BLaER1 (cell line): ENCODE results near the gene ATP10B.
A peak's percentile ranks its signal among the peaks of the same experiment; 100 is the strongest.

Experiments
- H3K27ac ChIP-seq: shearing (Covaris generic); formaldehyde crosslinking; 2 replicates; pipeline ENCODE4 v1.8.1; 2022
- H3K27me3 ChIP-seq: shearing (Covaris generic); formaldehyde crosslinking; 2 replicates; pipeline ENCODE4 v1.8.1; 2022
- H3K36me3 ChIP-seq: shearing (Covaris generic); formaldehyde crosslinking; 2 replicates; pipeline ENCODE4 v1.8.1; 2022
- H3K4me1 ChIP-seq: shearing (Covaris generic); formaldehyde crosslinking; 2 replicates; pipeline ENCODE4 v1.8.1; 2022
- H3K4me2 ChIP-seq: shearing (Covaris generic); formaldehyde crosslinking; 2 replicates; pipeline ENCODE4 v1.8.1; 2022
- H3K4me3 ChIP-seq: shearing (Covaris generic); formaldehyde crosslinking; 2 replicates; pipeline ENCODE4 v1.8.1; 2022
- H3K9ac ChIP-seq: shearing (Covaris generic); formaldehyde crosslinking; 2 replicates; pipeline ENCODE4 v1.8.1; 2022
- H3K9me3 ChIP-seq: shearing (Covaris generic); formaldehyde crosslinking; 2 replicates; pipeline ENCODE4 v1.8.1; 2022
- H4K20me1 ChIP-seq: shearing (Covaris generic); formaldehyde crosslinking; 2 replicates; pipeline ENCODE4 v1.8.1; 2022
- Cebpa-rat ChIP-seq: shearing (Covaris generic); IDR thresholded peaks from 2 replicates; pipeline ENCODE4 v1.8.1; 2022

The ATP10B gene

DNA sequence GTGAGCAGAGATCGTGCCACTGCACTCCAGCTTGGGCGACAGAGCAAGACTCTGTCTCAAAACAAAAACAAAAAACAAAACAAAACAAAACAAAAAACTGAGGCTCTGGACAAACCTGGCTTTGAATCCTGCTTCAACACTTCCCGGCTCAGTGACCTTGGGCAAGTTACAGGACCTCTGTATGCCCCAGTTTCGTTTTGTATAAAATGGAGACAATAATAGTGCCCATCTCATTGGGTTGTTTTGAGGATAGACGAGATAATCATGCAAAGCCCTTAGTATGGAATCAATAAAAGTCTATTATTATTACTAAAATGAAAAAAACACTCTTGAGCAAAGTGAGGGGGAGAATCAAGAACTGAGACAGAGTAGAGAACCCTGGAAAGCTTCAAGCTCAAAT, 184.9 kb downstream of the ATP10B start:
- H3K4me2 ChIP-seq = no peak overlapping the region
- H3K27ac ChIP-seq = no peak overlapping the region
- no peaks in the 10 kb centered on the region for H3K27me3 ChIP-seq
- peaks cover 15% of the 10 kb centered on the region; the same call in 1 of the 2 replicates for H3K4me1 ChIP-seq
- no peak for TF ChIP-seq Cebpa-rat
- no peaks in the 10 kb centered on the region for H4K20me1 ChIP-seq
- H3K9me3 ChIP-seq = no peaks in the 10 kb centered on the region
- H3K36me3 ChIP-seq = no peaks in the 10 kb centered on the region
- H3K9ac ChIP-seq = no peak overlapping the region
- no peak overlapping the region for H3K4me3 ChIP-seq

DNA sequence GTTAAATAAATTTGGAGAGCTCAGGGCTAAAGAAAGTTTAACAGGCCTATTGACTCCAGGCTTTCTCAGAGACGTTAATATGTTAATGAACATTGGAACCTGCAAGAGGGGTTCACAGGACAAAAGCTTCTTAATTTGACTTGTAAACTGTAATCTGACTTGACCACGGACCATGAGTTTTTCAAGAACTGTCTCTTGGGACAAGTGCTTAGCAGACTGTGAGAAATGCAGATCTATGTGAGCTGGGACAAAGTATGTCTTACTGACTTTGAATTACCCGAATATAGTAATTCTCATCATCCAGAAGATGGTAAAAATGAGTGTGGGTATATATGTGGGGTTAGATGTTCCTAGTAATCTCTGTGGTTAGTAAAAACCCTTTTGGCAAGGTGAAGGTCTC, 186.6 kb downstream of the ATP10B start:
- peaks cover 15% of the 10 kb centered on the region; the same call in 1 of the 2 replicates for H3K4me1 ChIP-seq
- no peak overlapping the region for H3K4me3 ChIP-seq
- no peak overlapping the region for H3K9ac ChIP-seq
- no peak for TF ChIP-seq Cebpa-rat
- no peaks in the 10 kb centered on the region for H4K20me1 ChIP-seq
- H3K27ac ChIP-seq = no peak overlapping the region
- H3K36me3 ChIP-seq = no peaks in the 10 kb centered on the region
- no peaks in the 10 kb centered on the region for H3K27me3 ChIP-seq
- H3K9me3 ChIP-seq = no peaks in the 10 kb centered on the region
- peak overlapping the region; percentile 8 for H3K4me2 ChIP-seq

DNA sequence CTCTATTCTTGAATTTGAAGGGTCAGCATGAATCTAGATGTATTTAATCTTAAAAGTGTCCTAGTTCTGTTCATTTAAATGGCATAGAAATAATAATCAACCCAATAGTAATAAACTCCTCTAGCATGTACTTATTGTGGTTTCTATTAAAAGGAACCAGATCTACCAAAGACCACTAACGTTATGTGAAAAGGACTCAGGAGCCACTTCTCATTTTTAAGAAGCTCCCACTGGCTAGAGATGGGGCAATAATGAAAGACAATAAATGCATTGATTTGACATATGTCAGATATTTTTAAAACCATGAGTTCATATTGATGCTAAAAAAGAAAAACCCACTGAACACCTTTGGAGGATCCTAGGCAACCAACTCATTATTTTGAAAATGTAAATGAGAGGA, 191.9 kb downstream of the ATP10B start:
- no peaks in the 10 kb centered on the region for H3K9me3 ChIP-seq
- H3K36me3 ChIP-seq = no peaks in the 10 kb centered on the region
- no peak for TF ChIP-seq Cebpa-rat
- H4K20me1 ChIP-seq = no peaks in the 10 kb centered on the region
- H3K4me2 ChIP-seq = no peak overlapping the region
- no peaks in the 10 kb centered on the region for H3K27me3 ChIP-seq
- H3K27ac ChIP-seq = no peak overlapping the region
- no peak overlapping the region for H3K9ac ChIP-seq
- H3K4me1 ChIP-seq = peaks cover 18% of the 10 kb centered on the region
- no peak overlapping the region for H3K4me3 ChIP-seq

DNA sequence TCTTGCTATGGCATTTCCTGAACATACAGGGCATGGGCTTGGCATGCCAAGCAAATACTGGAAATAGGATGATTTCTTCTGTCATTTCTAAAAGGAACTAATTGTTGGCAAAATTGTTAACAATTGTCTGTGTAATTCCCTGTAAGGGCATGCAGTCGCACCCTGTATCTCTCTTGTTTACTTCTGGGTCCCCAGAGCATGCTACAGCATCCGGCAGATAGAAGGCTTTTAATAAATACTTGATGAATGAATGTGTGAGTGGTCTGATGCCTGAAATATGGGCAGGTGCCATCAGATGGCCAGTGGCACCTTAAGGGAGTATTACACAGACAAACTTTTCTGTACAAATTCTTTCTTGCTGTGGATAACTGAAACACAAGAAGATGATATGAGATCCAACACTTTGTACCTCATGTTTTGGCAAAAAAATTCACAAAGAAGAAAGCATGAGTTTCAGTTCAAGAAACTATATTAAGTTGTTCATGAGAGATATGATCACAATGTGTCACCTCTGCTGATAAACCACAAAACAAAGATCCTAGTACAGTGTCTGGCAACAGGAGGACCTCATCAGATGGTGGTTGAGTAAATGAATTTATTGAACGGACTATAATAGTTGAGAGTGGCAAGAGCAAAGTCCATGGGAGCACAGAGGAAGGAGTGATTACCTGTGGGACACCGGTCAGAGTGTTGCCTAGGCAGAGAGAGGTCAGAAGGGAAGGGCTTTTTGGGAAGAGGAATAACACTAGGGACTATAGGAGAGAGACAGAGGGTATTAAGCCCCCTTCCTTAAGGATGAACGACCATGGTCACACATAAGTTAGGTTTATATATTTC, 194.2 kb downstream of the ATP10B start:
- Histone ChIP-seq H3K36me3 (no peaks in the 10 kb centered on the region), H3K27ac (no peak overlapping the region), H3K4me2 (peak overlapping the region; percentile 34), H3K27me3 (no peaks in the 10 kb centered on the region), H3K9me3 (no peaks in the 10 kb centered on the region), H3K4me1 (peaks cover 11% of the 10 kb centered on the region), H4K20me1 (no peaks in the 10 kb centered on the region), H3K9ac (no peak overlapping the region), H3K4me3 (no peak overlapping the region)
- no peak for TF ChIP-seq Cebpa-rat

DNA sequence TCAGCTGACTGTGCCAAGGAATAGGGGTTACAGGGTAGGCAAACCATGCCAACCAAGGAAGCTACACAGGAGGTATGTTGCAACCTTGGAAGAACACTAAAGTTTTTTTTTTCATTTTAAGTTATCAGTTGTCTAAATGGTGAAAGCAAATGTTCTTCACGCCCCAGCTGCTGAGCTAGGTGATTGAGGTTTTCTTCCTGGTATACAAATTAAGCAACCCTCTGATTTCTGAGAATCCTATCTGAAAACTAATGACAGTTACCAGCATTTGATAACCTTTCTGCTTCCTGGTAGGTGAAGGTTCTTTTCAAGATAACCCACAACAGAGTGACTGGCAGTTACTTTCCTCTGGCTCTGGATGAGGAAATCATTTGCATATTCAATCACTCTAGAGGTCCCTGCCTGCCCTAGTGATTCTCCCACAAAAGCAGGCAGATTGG, 194.9 kb downstream of the ATP10B start:
- H3K4me3 ChIP-seq = no peak overlapping the region

DNA sequence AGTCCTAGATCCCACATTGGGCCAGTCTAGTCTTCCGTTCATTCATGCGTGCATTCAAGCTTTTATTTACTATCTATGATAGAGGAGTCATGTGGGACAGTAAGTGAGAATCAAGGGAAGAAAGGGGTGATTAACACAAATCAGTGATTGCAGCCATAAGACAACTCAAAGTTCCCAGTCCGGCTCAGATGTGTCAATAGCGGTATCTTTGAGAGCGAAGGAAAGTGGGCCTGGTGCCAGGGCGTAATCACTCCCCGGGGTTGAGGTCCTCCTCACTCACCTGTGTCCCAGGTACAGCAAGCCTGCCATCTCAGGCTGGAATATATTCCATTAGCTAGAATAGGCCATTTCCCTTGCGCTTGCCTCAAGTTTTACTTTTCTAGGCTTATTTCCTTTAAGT, 196.3 kb downstream of the ATP10B start:
- Histone ChIP-seq H4K20me1 (no peaks in the 10 kb centered on the region), H3K4me1 (peaks cover 11% of the 10 kb centered on the region), H3K4me2 (no peak overlapping the region), H3K36me3 (no peaks in the 10 kb centered on the region), H3K9ac (no peak overlapping the region), H3K27me3 (no peaks in the 10 kb centered on the region), H3K4me3 (no peak overlapping the region), H3K27ac (no peak overlapping the region), H3K9me3 (no peaks in the 10 kb centered on the region)
- TF ChIP-seq Cebpa-rat = no peak

More for the DNA sequence above, 194.9 kb downstream of the ATP10B start:
- Histone ChIP-seq H3K4me1 (peaks cover 11% of the 10 kb centered on the region), H3K4me2 (peak overlapping the region; percentile 34), H3K9me3 (no peaks in the 10 kb centered on the region), H3K9ac (no peak overlapping the region), H3K27ac (no peak overlapping the region), H3K36me3 (no peaks in the 10 kb centered on the region), H3K27me3 (no peaks in the 10 kb centered on the region), H4K20me1 (no peaks in the 10 kb centered on the region)
- no peak for TF ChIP-seq Cebpa-rat

DNA sequence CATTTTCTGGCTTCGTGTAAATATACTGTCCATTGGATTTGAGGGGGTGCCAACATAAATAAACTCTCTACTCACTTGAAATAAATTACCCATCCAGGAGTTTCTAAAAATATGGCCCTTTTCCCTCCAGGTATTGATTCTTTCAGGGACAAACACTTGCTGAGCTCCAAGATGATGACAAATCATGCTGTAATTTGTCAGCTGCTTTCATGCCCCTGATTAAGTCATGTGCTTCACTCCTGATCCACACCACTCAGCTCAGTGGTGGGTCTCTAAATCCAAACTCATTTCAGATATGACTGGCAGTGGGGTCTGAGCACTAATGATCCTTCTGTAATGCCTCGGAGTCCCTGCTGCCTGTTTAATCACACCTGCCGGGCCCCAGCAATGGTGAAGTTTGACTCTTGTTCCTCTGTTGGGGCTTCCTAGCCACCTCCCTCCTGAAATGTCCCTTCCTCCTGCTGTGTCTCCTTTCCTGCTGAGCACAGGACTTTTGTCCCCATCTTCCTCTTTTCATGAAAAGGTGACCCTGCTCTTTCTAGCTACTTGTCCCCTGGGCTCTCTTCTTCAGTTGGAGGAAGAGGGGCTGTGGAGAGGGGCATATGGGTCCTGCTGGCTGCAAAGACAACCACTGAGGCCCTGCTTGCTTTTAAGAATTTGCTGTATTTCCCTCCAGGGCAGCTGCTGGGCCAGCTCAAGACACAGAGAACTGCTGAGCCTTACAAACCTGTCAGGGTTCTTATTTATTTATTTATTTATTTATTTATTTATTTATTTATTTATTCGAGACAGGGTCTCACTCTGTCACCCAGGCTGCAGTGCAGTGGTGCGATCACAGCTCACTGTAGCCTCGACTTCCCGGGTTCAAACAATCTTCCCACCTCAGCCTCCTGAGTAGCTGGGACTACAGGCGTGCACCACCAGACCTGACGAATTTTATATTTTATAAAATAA, 200.0 kb downstream of the ATP10B start:
- Histone ChIP-seq H3K9ac (no peak overlapping the region), H3K4me1 (peaks cover 2% of the 10 kb centered on the region), H4K20me1 (no peaks in the 10 kb centered on the region), H3K36me3 (no peaks in the 10 kb centered on the region), H3K9me3 (no peaks in the 10 kb centered on the region), H3K4me2 (no peak overlapping the region), H3K27me3 (no peaks in the 10 kb centered on the region), H3K4me3 (no peak overlapping the region), H3K27ac (no peak overlapping the region)
- no peak for TF ChIP-seq Cebpa-rat

DNA sequence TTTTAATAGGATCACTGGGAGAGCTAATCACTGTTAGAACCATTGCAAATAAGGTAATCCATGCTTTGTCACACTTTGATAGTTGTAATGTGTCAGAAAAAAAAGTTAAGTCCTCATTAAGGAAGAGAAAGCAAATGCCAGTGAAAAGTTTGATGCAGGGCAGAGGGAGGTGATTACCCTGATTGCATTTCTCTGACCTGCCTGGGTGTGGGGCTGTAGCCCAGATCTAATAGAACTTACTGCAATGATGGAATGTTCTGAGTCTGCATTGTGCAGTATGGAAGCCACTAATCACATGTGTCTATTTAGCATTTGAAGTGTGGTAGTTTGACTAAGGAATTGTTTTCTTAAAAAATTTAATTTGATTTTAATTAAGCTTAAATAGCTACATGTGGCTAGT, 202.7 kb downstream of the ATP10B start:
- H3K27ac ChIP-seq = no peak overlapping the region
- no peak overlapping the region for H3K9ac ChIP-seq
- no peak for TF ChIP-seq Cebpa-rat
- H3K4me2 ChIP-seq = no peak overlapping the region
- no peak overlapping the region for H3K4me3 ChIP-seq
- H4K20me1 ChIP-seq = no peaks in the 10 kb centered on the region
- no peaks in the 10 kb centered on the region for H3K27me3 ChIP-seq
- H3K36me3 ChIP-seq = no peaks in the 10 kb centered on the region
- no peaks in the 10 kb centered on the region for H3K9me3 ChIP-seq
- H3K4me1 ChIP-seq = no peaks in the 10 kb centered on the region

DNA sequence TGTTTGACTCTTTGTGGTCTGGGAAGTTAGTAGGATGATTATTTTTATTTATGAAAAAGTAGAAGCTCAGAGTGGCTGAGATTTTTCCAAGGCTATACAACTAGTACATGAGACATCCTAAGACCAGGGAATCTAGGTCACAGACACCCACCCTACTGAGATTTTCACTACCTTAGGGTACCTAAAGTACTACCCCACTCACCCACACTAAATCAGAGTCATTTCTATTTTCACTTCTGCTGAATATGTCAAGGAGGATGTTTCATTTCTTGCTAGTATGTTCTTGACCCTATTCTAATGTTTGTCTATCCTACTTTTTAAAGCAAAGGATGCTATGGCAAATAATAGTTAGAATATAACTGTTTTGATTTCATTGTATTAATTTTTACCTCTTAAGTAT, 206.0 kb downstream of the ATP10B start:
- Histone ChIP-seq H3K4me1 (no peaks in the 10 kb centered on the region), H3K9ac (no peak overlapping the region), H3K27me3 (no peaks in the 10 kb centered on the region), H3K4me2 (no peak overlapping the region), H3K4me3 (no peak overlapping the region), H3K27ac (no peak overlapping the region), H3K36me3 (no peaks in the 10 kb centered on the region), H3K9me3 (no peaks in the 10 kb centered on the region), H4K20me1 (no peaks in the 10 kb centered on the region)
- no peak for TF ChIP-seq Cebpa-rat
